Measurements from ENCODE around the gene SNX3.

GRCh38 chr6:108164543-108164814, 96.4 kb downstream of the SNX3 start:
- TF ChIP-seq EZH2 (IDR thresholded peaks at IDR 0.05; ENCODE audit: borderline replicate concordance, low read length), result no peak
- no peak for TF ChIP-seq CTCF (IDR thresholded peaks at IDR 0.05; ENCODE audit: low read length)

Data from OCI-LY1 (cell line).